Hepatocyte (in vitro differentiated cells): ENCODE measurements around the gene EHD3. TPM values are rescaled to one million over a fixed set of nuclear protein-coding genes. Genes with fewer than 3 reads are reported as not detected.

Experiments used
- DNase-seq: peaks from one replicate; pipeline ENCODE4 v3.0.0-alpha.2; 2016; ENCODE audit warnings: low spot score
- H2AFZ ChIP-seq: fragments of 200-600 bp; sonication (generic); 2 replicates; pipeline ENCODE4 v1.6.0; 2016; ENCODE audit warnings: antibody characterized with exemption, mild to moderate bottlenecking
- H3K27ac ChIP-seq: fragments of 200-600 bp; sonication (generic); 2 replicates; pipeline ENCODE4 v1.5.1; 2016; ENCODE audit warnings: mild to moderate bottlenecking
- H3K27me3 ChIP-seq: fragments of 200-600 bp; sonication (generic); 2 replicates; pipeline ENCODE4 v1.6.1; 2016
- H3K36me3 ChIP-seq: fragments of 200-600 bp; sonication (generic); replicated peaks from 2 replicates; pipeline ENCODE4 v1.5.1; 2016; ENCODE audit warnings: low read depth; ENCODE audit not compliant: insufficient read depth
- H3K4me1 ChIP-seq: fragments of 200-600 bp; sonication (generic); 2 replicates; pipeline ENCODE4 v1.5.1; 2016; ENCODE audit warnings: mild to moderate bottlenecking, moderate library complexity; ENCODE audit not compliant: insufficient read depth
- H3K4me2 ChIP-seq: fragments of 200-600 bp; sonication (generic); 2 replicates; pipeline ENCODE4 v1.6.0; 2016
- H3K4me3 ChIP-seq: fragments of 200-600 bp; sonication (generic); 2 replicates; pipeline ENCODE4 v1.5.1; 2016; ENCODE audit warnings: mild to moderate bottlenecking
- H3K79me2 ChIP-seq: fragments of 200-600 bp; sonication (generic); 2 replicates; pipeline ENCODE4 v1.6.0; 2017; ENCODE audit warnings: mild to moderate bottlenecking
- H3K9me2 ChIP-seq: fragments of 200-600 bp; sonication (generic); replicated peaks from 2 replicates; pipeline ENCODE4 v1.6.0; 2017; ENCODE audit warnings: mild to moderate bottlenecking; ENCODE audit not compliant: insufficient read depth
- H3K9me3 ChIP-seq: fragments of 200-600 bp; sonication (generic); 2 replicates; pipeline ENCODE4 v1.5.1; 2016; ENCODE audit warnings: low read depth, mild to moderate bottlenecking
- H4K20me1 ChIP-seq: fragments of 200-600 bp; sonication (generic); 2 replicates; pipeline ENCODE4 v1.6.0; 2016; ENCODE audit warnings: mild to moderate bottlenecking; ENCODE audit not compliant: insufficient read depth, poor library complexity, severe bottlenecking
- EZH2 ChIP-seq: fragments of 200-600 bp; sonication (generic); IDR thresholded peaks from 2 replicates; pipeline ENCODE4 v1.6.1; 2016; ENCODE audit warnings: antibody characterized with exemption, mild to moderate bottlenecking, borderline replicate concordance
- EZH2phosphoT487 ChIP-seq: fragments of 200-600 bp; sonication (generic); IDR thresholded peaks from one replicate; pipeline ENCODE4 v1.6.1; 2018; ENCODE audit warnings: antibody characterized with exemption, mild to moderate bottlenecking, low read depth, moderate library complexity; ENCODE audit not compliant: unreplicated experiment, severe bottlenecking
- WGBS: methylation state at CpG from one replicate; pipeline ENCODE4 v1.1.6; 2016; ENCODE audit warnings: low lambda C conversion rate; ENCODE audit errors: missing lambda C conversion rate; 5-methylcytosine and 5-hydroxymethylcytosine counted together
- polyA plus RNA-seq: library from polyadenylated mRNA; unstranded; fragments of >200 nt; fragmentation: Nextera tagmentation; extraction: Ambion mirVana; gene quantifications from 2 replicates; pipeline ENCODE4 v1.2.1, GENCODE V29; 2016
- total RNA-seq: library from RNA; depleted of rRNA; stranded (reverse); fragments of >200 nt; gene quantifications from 2 replicates; pipeline ENCODE4 v1.2.3, GENCODE V29; 2014
- TF ChIP-seq, protein P1 (sequence below): fragments of 200-600 bp; sonication (generic); IDR thresholded peaks from 2 replicates; pipeline ENCODE4 v1.5.1; 2016; ENCODE audit warnings: antibody characterized with exemption, mild to moderate bottlenecking; ENCODE audit not compliant: poor library complexity

The EHD3 gene
- total and polyA plus RNA-seq, 2 experiments from 2014 or later: 4.5 to 6.2 TPM

- Histone ChIP-seq H3K27me3 (no peaks in the 10 kb centered on the region), H3K4me2 (peak overlapping the region; percentile 98), H4K20me1 (no peaks in the 10 kb centered on the region), H3K9me3 (no peaks in the 10 kb centered on the region), H3K4me1 (peaks cover 6% of the 10 kb centered on the region), H3K9me2 (no peaks in the 10 kb centered on the region), H3K27ac (peak overlapping the region; percentile 29), H3K4me3 (peak overlapping the region; percentile 55), H3K36me3 (no peaks in the 10 kb centered on the region), H3K79me2 (peaks cover 8% of the 10 kb centered on the region), H2AFZ (peak overlapping the region; percentile 83)
- TF ChIP-seq, protein P1, sequence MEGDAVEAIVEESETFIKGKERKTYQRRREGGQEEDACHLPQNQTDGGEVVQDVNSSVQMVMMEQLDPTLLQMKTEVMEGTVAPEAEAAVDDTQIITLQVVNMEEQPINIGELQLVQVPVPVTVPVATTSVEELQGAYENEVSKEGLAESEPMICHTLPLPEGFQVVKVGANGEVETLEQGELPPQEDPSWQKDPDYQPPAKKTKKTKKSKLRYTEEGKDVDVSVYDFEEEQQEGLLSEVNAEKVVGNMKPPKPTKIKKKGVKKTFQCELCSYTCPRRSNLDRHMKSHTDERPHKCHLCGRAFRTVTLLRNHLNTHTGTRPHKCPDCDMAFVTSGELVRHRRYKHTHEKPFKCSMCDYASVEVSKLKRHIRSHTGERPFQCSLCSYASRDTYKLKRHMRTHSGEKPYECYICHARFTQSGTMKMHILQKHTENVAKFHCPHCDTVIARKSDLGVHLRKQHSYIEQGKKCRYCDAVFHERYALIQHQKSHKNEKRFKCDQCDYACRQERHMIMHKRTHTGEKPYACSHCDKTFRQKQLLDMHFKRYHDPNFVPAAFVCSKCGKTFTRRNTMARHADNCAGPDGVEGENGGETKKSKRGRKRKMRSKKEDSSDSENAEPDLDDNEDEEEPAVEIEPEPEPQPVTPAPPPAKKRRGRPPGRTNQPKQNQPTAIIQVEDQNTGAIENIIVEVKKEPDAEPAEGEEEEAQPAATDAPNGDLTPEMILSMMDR: no peak
- TF ChIP-seq EZH2phosphoT487 (no peak), EZH2 (no peak)
- no peak for DNase-seq
- 61% methylated on average over 13 of the region's 17 CpGs for WGBS
These were observed 941 bp downstream of the EHD3 start for GRCh38 chr2:31234683-31235503.

DNA sequence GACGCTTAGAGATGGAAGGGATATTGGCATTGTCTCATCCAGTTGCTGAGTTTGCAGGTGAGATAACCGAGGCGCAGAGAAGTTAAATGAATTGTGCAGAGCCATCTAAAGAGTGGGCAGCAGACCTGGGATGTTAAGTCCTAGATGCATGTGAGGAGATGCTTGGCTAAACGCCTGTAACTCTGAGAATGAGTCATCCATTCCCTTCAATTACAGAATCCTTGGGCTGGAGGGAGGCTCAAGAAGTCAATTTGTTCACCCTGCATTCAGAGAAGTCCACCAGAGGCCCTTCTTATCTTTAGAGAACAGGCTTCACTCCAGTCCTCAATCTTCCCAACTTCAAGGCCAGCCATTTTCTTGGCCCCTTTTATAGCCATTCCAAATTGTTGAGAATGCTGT, 1.6 kb downstream of the EHD3 start:
- Histone ChIP-seq H3K9me3 (no peaks in the 10 kb centered on the region), H3K79me2 (peaks cover 8% of the 10 kb centered on the region), H3K9me2 (no peaks in the 10 kb centered on the region), H3K4me1 (peaks cover 6% of the 10 kb centered on the region), H4K20me1 (no peaks in the 10 kb centered on the region), H2AFZ (no peak overlapping the region), H3K27me3 (no peaks in the 10 kb centered on the region), H3K4me3 (no peak overlapping the region), H3K36me3 (no peaks in the 10 kb centered on the region), H3K27ac (no peak overlapping the region), H3K4me2 (peak overlapping the region; percentile 98)
- no peak for DNase-seq
- 80% methylated on average over 4 of the region's 4 CpGs for WGBS
- TF ChIP-seq EZH2 (no peak), EZH2phosphoT487 (no peak)
- TF ChIP-seq, protein P1: no peak

DNA sequence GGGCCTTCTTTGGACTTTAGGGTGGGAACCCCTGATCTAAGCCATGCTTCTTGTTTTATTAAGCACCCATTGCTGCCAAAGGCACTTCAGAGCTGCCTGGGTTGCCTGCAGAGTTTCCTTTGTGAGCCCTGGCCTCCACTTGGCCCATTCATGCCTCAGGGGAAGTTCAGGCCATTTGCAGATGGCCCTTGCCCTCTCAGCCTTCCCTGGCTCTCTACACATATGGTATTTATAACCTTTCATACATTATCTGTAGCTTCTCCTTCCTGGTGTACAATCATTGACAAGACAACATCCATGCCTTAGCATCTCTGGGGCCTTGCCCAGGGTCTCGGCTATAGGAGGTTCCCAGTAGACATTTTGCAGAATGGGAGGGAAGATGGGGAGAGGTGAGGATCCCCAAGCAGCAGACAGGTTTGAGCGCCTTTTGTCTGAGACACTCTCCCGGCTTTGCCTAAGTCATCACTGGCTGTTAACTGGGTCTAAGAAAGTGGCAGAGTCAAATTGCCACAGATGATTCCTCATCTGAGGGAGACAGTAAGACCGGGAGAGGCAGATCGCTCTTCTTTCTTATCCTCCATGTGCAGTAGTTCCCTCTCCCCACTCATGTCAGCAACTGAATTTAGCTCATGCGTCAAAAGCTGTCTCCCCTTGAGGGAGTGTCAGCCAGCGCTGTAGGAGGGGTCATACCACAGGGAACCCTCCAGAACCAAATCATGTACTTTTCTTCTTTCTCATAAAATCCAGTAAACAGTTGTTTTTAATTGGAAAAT, 2.7 kb downstream of the EHD3 start:
- no peak for DNase-seq
- Histone ChIP-seq H3K36me3 (no peaks in the 10 kb centered on the region), H4K20me1 (no peaks in the 10 kb centered on the region), H3K27ac (no peak overlapping the region), H2AFZ (no peak overlapping the region), H3K9me3 (no peaks in the 10 kb centered on the region), H3K4me1 (peaks cover 6% of the 10 kb centered on the region), H3K79me2 (peaks cover 8% of the 10 kb centered on the region), H3K9me2 (no peaks in the 10 kb centered on the region), H3K4me3 (no peak overlapping the region), H3K4me2 (no peak overlapping the region), H3K27me3 (no peaks in the 10 kb centered on the region)
- 71% methylated on average over 7 of the region's 7 CpGs for WGBS
- no peak for TF ChIP-seq EZH2phosphoT487
- TF ChIP-seq, protein P1: no peak
- no peak for TF ChIP-seq EZH2
